ENCODE measurements around the gene HIBADH.
"Not testable (repeated sequence)": the region's sequence is repeated elsewhere in the genome, so short reads cannot be mapped to it uniquely, and the experiment has no call there.

The HIBADH gene

DNA sequence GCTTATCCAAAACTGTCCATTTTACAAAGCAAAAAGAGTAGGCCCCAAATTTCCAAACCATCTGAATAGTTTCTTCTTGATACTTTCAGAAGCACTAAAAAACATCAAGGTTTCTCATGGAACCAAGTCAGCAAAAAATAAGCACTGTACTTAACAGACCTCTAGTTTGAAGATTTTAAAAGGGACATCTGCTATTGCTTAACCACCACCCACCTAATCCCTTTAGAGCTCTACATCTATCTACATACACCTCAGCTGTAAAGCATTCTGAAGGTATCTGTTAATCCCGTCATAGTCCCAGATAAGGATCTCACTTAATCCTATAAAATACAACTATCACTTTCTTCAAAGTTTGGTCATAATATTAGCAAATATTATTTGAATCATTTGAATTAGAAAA, 72.3 kb downstream of the HIBADH start:
- H3K4me3 ChIP-seq (ENCODE audit: low read depth, low read length), result no peak overlapping the region
- TF ChIP-seq, protein P1, sequence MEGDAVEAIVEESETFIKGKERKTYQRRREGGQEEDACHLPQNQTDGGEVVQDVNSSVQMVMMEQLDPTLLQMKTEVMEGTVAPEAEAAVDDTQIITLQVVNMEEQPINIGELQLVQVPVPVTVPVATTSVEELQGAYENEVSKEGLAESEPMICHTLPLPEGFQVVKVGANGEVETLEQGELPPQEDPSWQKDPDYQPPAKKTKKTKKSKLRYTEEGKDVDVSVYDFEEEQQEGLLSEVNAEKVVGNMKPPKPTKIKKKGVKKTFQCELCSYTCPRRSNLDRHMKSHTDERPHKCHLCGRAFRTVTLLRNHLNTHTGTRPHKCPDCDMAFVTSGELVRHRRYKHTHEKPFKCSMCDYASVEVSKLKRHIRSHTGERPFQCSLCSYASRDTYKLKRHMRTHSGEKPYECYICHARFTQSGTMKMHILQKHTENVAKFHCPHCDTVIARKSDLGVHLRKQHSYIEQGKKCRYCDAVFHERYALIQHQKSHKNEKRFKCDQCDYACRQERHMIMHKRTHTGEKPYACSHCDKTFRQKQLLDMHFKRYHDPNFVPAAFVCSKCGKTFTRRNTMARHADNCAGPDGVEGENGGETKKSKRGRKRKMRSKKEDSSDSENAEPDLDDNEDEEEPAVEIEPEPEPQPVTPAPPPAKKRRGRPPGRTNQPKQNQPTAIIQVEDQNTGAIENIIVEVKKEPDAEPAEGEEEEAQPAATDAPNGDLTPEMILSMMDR (IDR thresholded peaks at IDR 0.05; ENCODE audit: borderline replicate concordance, insufficient read depth, low read depth, low read length), result no peak

DNA sequence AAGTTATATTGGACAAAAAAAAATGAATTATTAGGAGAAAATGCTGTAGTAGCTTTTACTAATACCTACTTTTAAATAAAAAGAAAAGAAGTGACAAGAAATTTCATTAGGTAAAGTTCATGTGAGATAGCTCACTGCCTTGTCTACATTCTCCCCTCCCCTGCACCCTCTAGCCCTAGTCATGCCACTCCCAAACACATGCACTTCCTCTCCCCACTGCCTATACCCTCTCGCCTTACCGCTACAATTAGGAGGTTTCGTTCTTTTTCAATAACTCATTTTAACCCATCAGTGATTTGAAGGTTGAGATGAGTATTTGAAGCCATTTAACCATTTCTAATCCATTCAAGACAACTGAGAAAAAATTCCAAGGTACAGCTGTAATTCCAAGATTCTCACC, 75.3 kb downstream of the HIBADH start:
- no peak overlapping the region for H3K4me3 ChIP-seq (ENCODE audit: low read depth, low read length)
- TF ChIP-seq, protein P1 (IDR thresholded peaks at IDR 0.05; ENCODE audit: borderline replicate concordance, insufficient read depth, low read depth, low read length), result no peak

DNA sequence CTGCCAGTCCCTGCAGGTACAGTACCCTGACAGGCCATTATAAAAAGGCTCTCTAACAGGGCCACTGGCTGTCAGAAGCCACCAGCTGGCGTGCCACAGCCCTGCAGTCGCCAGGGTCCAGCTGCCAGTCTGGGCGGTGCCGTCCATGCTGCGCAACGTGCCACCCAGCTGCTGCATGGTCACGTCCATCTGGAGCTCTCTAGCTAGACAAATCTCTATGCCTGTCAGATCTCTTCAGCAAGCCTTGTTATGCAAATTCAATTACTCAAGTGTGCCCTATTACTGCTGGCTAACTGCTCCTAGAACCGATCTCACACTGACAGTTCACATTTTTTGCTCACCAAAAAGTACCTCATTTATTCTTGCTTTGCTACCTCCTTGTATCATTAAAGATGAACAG, 75.9 kb downstream of the HIBADH start:
- TF ChIP-seq, protein P1 (IDR thresholded peaks at IDR 0.05; ENCODE audit: borderline replicate concordance, insufficient read depth, low read depth, low read length), result no peak
- H3K4me3 ChIP-seq (ENCODE audit: low read depth, low read length), result no peak overlapping the region

DNA sequence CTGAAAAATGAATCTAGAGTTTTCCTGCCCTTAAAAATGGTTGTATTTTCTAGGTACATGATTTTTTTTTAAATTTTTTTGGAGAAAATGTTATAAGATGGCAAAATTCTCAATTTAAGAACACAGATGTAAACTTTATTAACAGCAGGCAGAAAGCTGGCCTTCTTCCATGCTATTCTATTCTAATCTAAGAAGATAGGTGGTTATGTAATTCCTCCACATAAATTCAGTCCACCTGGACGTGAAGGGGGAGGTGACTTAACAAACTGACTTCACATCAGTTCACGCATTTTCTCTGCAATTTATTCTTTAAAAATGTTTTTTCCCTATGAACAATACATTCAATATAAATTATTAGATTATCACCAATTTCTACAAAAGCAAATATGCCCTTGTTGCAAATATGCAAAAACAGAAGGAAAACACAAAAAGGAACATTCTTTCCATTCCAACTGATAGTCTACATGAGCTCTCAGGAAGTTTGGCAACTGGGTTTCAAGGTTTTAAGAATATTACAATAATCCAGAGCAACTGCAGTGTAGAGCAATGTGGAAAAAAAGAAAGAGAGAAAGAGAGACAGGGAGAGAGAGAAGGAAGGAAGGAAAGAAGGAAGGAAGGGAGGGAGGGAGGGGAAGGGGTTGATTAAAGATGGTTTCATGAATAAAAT, 76.8 kb downstream of the HIBADH start:
- TF ChIP-seq, protein P1 (IDR thresholded peaks at IDR 0.05; ENCODE audit: borderline replicate concordance, insufficient read depth, low read depth, low read length), result no peak
- H3K4me3 ChIP-seq (ENCODE audit: low read depth, low read length), result no peak overlapping the region

DNA sequence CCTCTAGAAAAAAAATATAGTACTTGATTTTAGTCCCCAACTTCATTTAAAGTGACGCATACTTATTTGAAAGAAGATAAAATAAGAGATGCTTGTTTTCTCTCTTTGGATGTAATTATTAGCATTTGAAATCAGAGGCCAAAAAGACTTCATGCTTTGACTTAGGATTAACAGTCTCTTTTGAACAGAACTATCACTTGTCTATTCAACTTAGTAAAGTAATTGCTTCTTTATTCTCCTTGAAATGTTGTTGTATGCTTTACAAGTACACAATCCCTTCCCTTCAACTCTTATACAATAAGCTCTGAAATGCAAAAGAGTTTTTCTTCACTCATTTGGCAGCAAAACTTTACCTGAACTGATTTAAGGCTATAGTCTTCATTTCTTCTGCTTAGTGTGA, 80.8 kb downstream of the HIBADH start:
- H3K4me3 ChIP-seq (ENCODE audit: low read depth, low read length), result no peak overlapping the region
- TF ChIP-seq, protein P1 (IDR thresholded peaks at IDR 0.05; ENCODE audit: borderline replicate concordance, insufficient read depth, low read depth, low read length), result no peak

DNA sequence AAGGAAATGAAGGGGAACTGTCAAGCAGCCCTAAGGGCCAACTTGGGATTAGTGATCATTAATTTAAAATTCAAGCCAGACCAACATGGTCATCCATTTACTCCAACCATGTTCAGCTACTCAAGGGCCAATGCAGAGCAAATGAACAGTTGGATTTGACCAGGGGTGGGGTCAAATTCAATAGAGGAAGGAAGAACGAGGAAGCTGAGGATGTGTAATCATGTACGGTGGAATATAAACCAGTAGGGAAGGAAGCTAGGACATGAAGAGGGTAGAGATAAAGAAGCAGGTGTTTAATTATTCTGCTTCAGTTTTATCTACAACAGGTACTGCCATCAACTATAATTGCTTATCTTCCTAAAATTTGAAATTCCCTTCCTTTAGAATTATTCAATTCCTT, 81.6 kb downstream of the HIBADH start:
- H3K4me3 ChIP-seq (ENCODE audit: low read depth, low read length), result no peak overlapping the region
- TF ChIP-seq, protein P1 (IDR thresholded peaks at IDR 0.05; ENCODE audit: borderline replicate concordance, insufficient read depth, low read depth, low read length), result no peak

DNA sequence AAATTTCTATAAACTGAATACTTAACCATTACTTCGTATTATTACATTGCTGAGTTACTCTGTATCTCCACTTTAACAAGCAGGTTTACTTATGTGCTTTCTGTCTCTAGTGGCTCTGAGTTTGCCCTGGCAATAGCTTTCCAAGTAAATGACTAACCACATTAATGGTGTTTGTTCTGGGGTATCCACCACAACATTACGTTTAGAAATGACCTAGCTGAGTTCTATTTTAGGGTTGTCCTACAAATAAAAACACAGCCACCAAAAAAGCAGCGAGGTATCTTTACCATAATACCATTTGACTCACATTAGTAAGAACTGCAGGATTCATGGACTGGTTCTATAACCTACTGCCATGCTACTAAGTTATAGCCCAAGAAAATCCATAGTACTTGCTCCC, 83.1 kb downstream of the HIBADH start:
- no peak overlapping the region for H3K4me3 ChIP-seq (ENCODE audit: low read depth, low read length)
- TF ChIP-seq, protein P1 (IDR thresholded peaks at IDR 0.05; ENCODE audit: borderline replicate concordance, insufficient read depth, low read depth, low read length), result no peak

DNA sequence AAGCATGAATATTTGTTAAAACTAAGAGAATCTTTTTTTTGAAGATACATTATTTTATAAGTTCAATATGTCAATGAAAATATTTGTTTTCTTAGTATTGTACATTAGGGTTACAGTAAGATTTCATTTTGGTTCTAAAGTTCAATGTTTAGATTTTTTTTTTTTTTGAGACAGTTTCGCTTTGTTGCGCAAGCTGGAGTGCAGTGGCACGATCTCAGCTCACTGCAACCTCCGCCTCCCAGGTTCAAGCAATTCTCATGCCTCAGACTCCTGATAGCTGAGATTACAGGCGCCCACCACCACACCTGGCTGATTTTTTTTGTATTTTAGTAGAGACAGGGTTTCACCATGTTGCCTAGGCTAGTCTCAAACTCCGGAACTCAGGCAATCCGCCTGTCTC, 84.5 kb downstream of the HIBADH start:
- not testable (repeated sequence) for H3K4me3 ChIP-seq (ENCODE audit: low read depth, low read length)

Measured in GM12875 (cell line).